Lower leg skin (tissue), 3 donors: Measurements from ENCODE around the gene BRICD5.

Experiments used
- POLR2A ChIP-seq, 2 donors: fragments of 450-650 bp; IDR thresholded peaks; one replicate each; pipeline ENCODE4 v1.6.1; 2016 to 2017; ENCODE audit warnings: antibody characterized with exemption in 2 of 2, mild to moderate bottlenecking in 1 of 2, moderate library complexity in 1 of 2
- TF ChIP-seq, protein P1 (sequence below), 3 donors: fragments of 450-650 bp; IDR thresholded peaks; one replicate each; pipeline ENCODE4 v1.5.1; 2016; ENCODE audit warnings: antibody characterized with exemption in 3 of 3, mild to moderate bottlenecking in 3 of 3, moderate library complexity in 2 of 3

DNA sequence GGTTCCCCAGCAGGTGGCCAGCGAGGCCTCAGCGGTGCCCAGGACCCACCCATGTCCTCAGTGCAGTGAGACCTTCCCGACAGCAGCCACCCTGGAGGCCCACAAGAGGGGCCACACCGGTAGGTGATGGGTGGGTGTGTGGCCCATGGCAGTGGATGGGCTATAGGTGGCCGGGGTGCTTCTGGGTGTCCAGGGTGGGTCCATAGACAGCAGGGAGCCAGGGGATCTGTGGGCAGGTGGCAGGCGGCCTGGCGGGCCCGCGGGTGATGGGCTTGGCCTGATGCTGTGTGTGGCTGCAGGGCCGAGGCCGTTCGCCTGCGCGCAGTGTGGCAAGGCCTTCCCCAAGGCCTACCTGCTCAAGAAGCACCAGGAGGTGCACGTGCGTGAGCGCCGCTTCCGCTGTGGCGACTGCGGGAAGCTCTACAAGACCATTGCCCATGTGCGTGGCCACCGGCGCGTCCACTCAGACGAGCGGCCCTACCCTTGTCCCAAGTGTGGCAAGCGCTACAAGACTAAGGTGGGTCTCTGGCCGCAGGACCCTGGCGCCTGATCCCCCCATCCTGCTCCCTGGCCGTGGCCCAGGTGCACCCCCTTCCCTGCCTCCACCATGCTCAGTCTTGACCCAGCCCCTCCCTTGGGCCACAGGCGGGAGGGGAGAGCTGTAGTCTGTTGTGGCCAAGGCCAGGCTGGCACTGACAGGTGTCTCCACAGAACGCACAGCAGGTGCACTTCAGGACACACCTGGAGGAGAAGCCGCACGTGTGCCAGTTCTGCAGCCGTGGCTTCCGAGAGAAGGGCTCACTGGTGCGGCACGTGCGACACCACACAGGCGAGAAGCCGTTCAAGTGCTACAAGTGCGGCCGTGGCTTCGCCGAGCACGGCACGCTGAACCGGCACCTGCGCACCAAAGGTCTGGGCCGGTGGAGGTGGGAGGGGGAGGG is 23.5 kb upstream of the BRICD5 start:
- TF ChIP-seq, protein P1, sequence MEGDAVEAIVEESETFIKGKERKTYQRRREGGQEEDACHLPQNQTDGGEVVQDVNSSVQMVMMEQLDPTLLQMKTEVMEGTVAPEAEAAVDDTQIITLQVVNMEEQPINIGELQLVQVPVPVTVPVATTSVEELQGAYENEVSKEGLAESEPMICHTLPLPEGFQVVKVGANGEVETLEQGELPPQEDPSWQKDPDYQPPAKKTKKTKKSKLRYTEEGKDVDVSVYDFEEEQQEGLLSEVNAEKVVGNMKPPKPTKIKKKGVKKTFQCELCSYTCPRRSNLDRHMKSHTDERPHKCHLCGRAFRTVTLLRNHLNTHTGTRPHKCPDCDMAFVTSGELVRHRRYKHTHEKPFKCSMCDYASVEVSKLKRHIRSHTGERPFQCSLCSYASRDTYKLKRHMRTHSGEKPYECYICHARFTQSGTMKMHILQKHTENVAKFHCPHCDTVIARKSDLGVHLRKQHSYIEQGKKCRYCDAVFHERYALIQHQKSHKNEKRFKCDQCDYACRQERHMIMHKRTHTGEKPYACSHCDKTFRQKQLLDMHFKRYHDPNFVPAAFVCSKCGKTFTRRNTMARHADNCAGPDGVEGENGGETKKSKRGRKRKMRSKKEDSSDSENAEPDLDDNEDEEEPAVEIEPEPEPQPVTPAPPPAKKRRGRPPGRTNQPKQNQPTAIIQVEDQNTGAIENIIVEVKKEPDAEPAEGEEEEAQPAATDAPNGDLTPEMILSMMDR (IDR thresholded peaks at IDR 0.05) = no peak
- no peak for TF ChIP-seq POLR2A (IDR thresholded peaks at IDR 0.05)
